ENCODE data around the gene PEX1.
"Not testable (repeated sequence)": the region's sequence is repeated elsewhere in the genome, so short reads cannot be mapped to it uniquely, and the experiment has no call there.

Gene PEX1

GRCh38 chr7:92496876-92497275, 31.4 kb downstream of the PEX1 start:
- FAIRE-seq, result peak; percentile 24
- no peak for DNase-seq (ENCODE audit: insufficient read length)
- TF ChIP-seq POLR2AphosphoS5 (IDR thresholded peaks at IDR 0.05; ENCODE audit: low read depth, low read length) (no peak), TAF1 (IDR thresholded peaks at IDR 0.05; ENCODE audit: borderline replicate concordance, low read depth, low read length) (no peak), POLR2A (IDR thresholded peaks at IDR 0.05; ENCODE audit: low read depth, low read length) (no peak)

- TF ChIP-seq POLR2AphosphoS5 (IDR thresholded peaks at IDR 0.05; ENCODE audit: low read depth, low read length) (no peak), TAF1 (IDR thresholded peaks at IDR 0.05; ENCODE audit: borderline replicate concordance, low read depth, low read length) (no peak), POLR2A (IDR thresholded peaks at IDR 0.05; ENCODE audit: low read depth, low read length) (no peak)
- FAIRE-seq, result no peak
Measured at GRCh38 chr7:92489634-92490033, 38.7 kb downstream of the PEX1 start.

GRCh38 chr7:92487804-92488203, 40.5 kb downstream of the PEX1 start:
- no peak for TF ChIP-seq POLR2A (IDR thresholded peaks at IDR 0.05; ENCODE audit: low read depth, low read length)
- no peak for TF ChIP-seq POLR2AphosphoS5 (IDR thresholded peaks at IDR 0.05; ENCODE audit: low read depth, low read length)
- no peak for TF ChIP-seq TAF1 (IDR thresholded peaks at IDR 0.05; ENCODE audit: borderline replicate concordance, low read depth, low read length)
- no peak for DNase-seq (ENCODE audit: insufficient read length)
- no peak for FAIRE-seq

More at GRCh38 chr7:92489634-92490033, 38.7 kb downstream of the PEX1 start:
- no peak for DNase-seq (ENCODE audit: insufficient read length)

- FAIRE-seq, result no peak
- no peak for TF ChIP-seq POLR2A (IDR thresholded peaks at IDR 0.05; ENCODE audit: low read depth, low read length)
- TF ChIP-seq TAF1 (IDR thresholded peaks at IDR 0.05; ENCODE audit: borderline replicate concordance, low read depth, low read length), result no peak
- TF ChIP-seq POLR2AphosphoS5 (IDR thresholded peaks at IDR 0.05; ENCODE audit: low read depth, low read length), result no peak
Measured at GRCh38 chr7:92485974-92486373, 42.3 kb downstream of the PEX1 start.

GRCh38 chr7:92485267-92485892, 42.9 kb downstream of the PEX1 start:
- DNase-seq (ENCODE audit: insufficient read length) (no peak), FAIRE-seq (no peak)
- TF ChIP-seq POLR2A (IDR thresholded peaks at IDR 0.05; ENCODE audit: low read depth, low read length) (no peak), TAF1 (IDR thresholded peaks at IDR 0.05; ENCODE audit: borderline replicate concordance, low read depth, low read length) (no peak), POLR2AphosphoS5 (IDR thresholded peaks at IDR 0.05; ENCODE audit: low read depth, low read length) (no peak)

More at GRCh38 chr7:92485974-92486373, 42.3 kb downstream of the PEX1 start:
- DNase-seq (ENCODE audit: insufficient read length), result no peak

- FAIRE-seq; DNase-seq (ENCODE audit: insufficient read length): not testable (repeated sequence)
Measured at GRCh38 chr7:92484226-92484625, 44.1 kb downstream of the PEX1 start.

GRCh38 chr7:92483624-92484023, 44.7 kb downstream of the PEX1 start:
- not testable (repeated sequence) for FAIRE-seq; DNase-seq (ENCODE audit: insufficient read length)

GRCh38 chr7:92479146-92479545, 49.2 kb downstream of the PEX1 start:
- not testable (repeated sequence) for DNase-seq (ENCODE audit: insufficient read length); FAIRE-seq

- TF ChIP-seq POLR2A (IDR thresholded peaks at IDR 0.05; ENCODE audit: low read depth, low read length), result no peak
- TF ChIP-seq POLR2AphosphoS5 (IDR thresholded peaks at IDR 0.05; ENCODE audit: low read depth, low read length), result no peak
- no peak for TF ChIP-seq TAF1 (IDR thresholded peaks at IDR 0.05; ENCODE audit: borderline replicate concordance, low read depth, low read length)
- DNase-seq (ENCODE audit: insufficient read length) (no peak), FAIRE-seq (no peak)
Measured at GRCh38 chr7:92478711-92479110, 49.6 kb downstream of the PEX1 start.

GRCh38 chr7:92478095-92478494, 50.2 kb downstream of the PEX1 start:
- FAIRE-seq (no peak), DNase-seq (ENCODE audit: insufficient read length) (no peak)
- no peak for TF ChIP-seq POLR2AphosphoS5 (IDR thresholded peaks at IDR 0.05; ENCODE audit: low read depth, low read length)
- TF ChIP-seq POLR2A (IDR thresholded peaks at IDR 0.05; ENCODE audit: low read depth, low read length), result no peak
- no peak for TF ChIP-seq TAF1 (IDR thresholded peaks at IDR 0.05; ENCODE audit: borderline replicate concordance, low read depth, low read length)

- not testable (repeated sequence) for DNase-seq (ENCODE audit: insufficient read length)
Measured at GRCh38 chr7:92477681-92478080, 50.6 kb downstream of the PEX1 start, which contains the start of gene ERVW-1. ERVW-1 (minus strand) TSS chr7:92477946; CDS start chr7:92470381, 7,565 bp downstream.

GRCh38 chr7:92475851-92476590, 52.3 kb downstream of the PEX1 start:
- FAIRE-seq; DNase-seq (ENCODE audit: insufficient read length): not testable (repeated sequence)

More at GRCh38 chr7:92477681-92478080, 50.6 kb downstream of the PEX1 start, which contains the start of gene ERVW-1:
- FAIRE-seq, result not testable (repeated sequence)

GRCh38 chr7:92475261-92475770, 53.0 kb downstream of the PEX1 start:
- FAIRE-seq; DNase-seq (ENCODE audit: insufficient read length): not testable (repeated sequence)

- DNase-seq (ENCODE audit: insufficient read length); FAIRE-seq: not testable (repeated sequence)
Measured at GRCh38 chr7:92473989-92474388, 54.3 kb downstream of the PEX1 start.

- not testable (repeated sequence) for DNase-seq (ENCODE audit: insufficient read length); FAIRE-seq
Measured at GRCh38 chr7:92468589-92468988, 59.7 kb downstream of the PEX1 start.
